Activated B cell treated with CpG ODN at 0.5 μM for 24 hours (primary cell): Measurements from ENCODE around the gene ARL8A. TPM values are rescaled to one million over a fixed set of nuclear protein-coding genes. Genes with fewer than 3 reads are reported as not detected.
"Not testable (repeated sequence)": the region's sequence is repeated elsewhere in the genome, so short reads cannot be mapped to it uniquely, and the experiment has no call there.

ENCODE experiments used
- ATAC-seq: fragments of 200-7000 bp; cut with Tn5 transposase; one replicate; pipeline ENCODE4 v1.10.0; 2021; ENCODE audit warnings: low read depth, mild to moderate bottlenecking, moderate library complexity
- CTCF ChIA-PET: fragments of 350-600 bp; sonication (Branson Sonifier 250); formaldehyde crosslinking; loops from one replicate; lab custom pipeline; 2021; ENCODE audit warnings: antibody characterized with exemption; lab: Charles Lee
- POLR2A ChIA-PET: fragments of 350-600 bp; sonication (Branson Sonifier 250); formaldehyde crosslinking; loops from one replicate; lab custom pipeline; 2021; ENCODE audit warnings: antibody characterized with exemption; lab: Charles Lee
- DNase-seq: peaks from one replicate; pipeline ENCODE4 v3.0.0; 2022
- H3K27ac Mint-ChIP-seq: one replicate; pipeline ENCODE4 v1.8.0; 2020; ENCODE audit warnings: mixed read lengths
- H3K27me3 Mint-ChIP-seq: one replicate; pipeline ENCODE4 v1.8.0; 2021; ENCODE audit warnings: mixed read lengths
- H3K36me3 Mint-ChIP-seq: one replicate; pipeline ENCODE4 v1.8.0; 2021; ENCODE audit warnings: low read depth, mixed read lengths
- H3K4me1 Mint-ChIP-seq: one replicate; pipeline ENCODE4 v1.8.0; 2021; ENCODE audit warnings: mixed read lengths
- H3K4me3 Mint-ChIP-seq: one replicate; pipeline ENCODE4 v1.8.0; 2020; ENCODE audit warnings: mild to moderate bottlenecking, mixed read lengths
- H3K9me3 Mint-ChIP-seq: one replicate; pipeline ENCODE4 v1.8.0; 2020; ENCODE audit warnings: mixed read lengths
- CTCF ChIP-seq: fragments of 200-600 bp; IDR thresholded peaks from one replicate; pipeline ENCODE4 v1.8.0; 2022; ENCODE audit warnings: antibody characterized with exemption, mild to moderate bottlenecking
- intact Hi-C: fragments of 100-400 bp; cut with micrococcal nuclease; formaldehyde crosslinking; loops from one replicate; pipeline ENCODE4 v1.15.1; 2024
- total RNA-seq: library from RNA; stranded (reverse); gene quantifications from 2 replicates; pipeline ENCODE4 v1.2.3, GENCODE V29; 2022

The ARL8A gene
- 56.3 and 58.0 TPM in 2 replicates for total RNA-seq

DNA sequence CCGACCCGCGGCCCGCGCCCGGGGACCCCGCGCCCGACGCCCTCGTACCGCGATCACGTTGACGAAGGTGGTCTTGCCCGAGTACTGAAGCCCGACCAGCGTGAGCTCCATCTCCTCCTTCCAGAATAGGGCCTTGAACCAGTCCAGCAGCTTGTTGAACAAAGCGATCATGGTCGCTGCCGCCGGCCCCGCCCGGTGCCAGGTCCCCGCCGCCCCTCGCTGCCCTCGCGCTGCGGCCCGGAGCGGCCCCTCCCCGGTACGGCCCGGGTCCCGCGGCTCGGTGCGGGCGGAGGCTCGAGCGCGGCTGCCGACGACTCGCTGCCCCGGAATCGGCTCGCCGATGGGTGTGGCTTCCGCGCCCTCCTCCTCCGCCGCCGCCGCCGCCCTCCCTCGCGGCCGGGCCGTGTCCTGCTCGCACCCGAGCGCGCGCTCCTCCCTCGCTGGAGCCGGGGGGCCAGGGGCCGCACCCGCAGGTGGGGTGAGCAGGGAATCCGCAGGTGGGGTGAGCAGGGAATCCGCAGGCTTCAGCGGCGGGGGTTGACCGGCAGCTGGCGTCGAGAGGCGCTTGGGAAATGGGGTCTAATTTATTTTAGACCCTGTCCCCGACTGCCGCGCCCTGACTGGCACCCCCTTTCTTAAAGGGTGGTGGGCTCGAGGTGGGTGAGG, at the start of gene ARL8A:
ARL8A (minus strand) TSS at position 336 of the 666 bp plus-strand sequence; CDS start at position 171, 165 bp downstream.
- intact Hi-C loops = loop anchor here (10.0 kb wide), 1 partner anchor 880 kb away; the partner anchor contains the start of gene PPFIA4
- peak within 1 kb of the TSS; percentile 96 for H3K27ac Mint-ChIP-seq
- no peak for TF ChIP-seq CTCF
- peaks cover 48% of the 10 kb centered on the region for H3K4me1 Mint-ChIP-seq
- H3K36me3 Mint-ChIP-seq = peaks cover 26% of the 10 kb centered on the region
- CTCF ChIA-PET = no interaction called here
- POLR2A ChIA-PET = interaction anchor here (0.6 to 3.4 kb wide), 3 partner anchors 15 to 862 kb away, joined by 3 to 29 read pairs (median 5); partner anchors contain the start of genes PTPN7 and TMEM183A
- H3K27me3 Mint-ChIP-seq = no peaks in the 10 kb centered on the region
- H3K9me3 Mint-ChIP-seq = no peaks in the 10 kb centered on the region
- peak; percentile 75 for ATAC-seq
- DNase-seq = peak; percentile 73
- H3K4me3 Mint-ChIP-seq = peak within 1 kb of the TSS; percentile 93

GRCh38 chr1:202194328-202194648, 49.8 kb upstream of the ARL8A start:
- CTCF ChIA-PET = interaction anchor here (1.9 to 2.6 kb wide), 4 partner anchors 40 to 525 kb away, joined by 6 to 40 read pairs (median 24); no protein-coding TSS in a partner anchor
- H3K36me3 Mint-ChIP-seq = no peaks in the 10 kb centered on the region
- H3K9me3 Mint-ChIP-seq = no peaks in the 10 kb centered on the region
- peak overlapping the region; percentile 52 for H3K4me3 Mint-ChIP-seq
- DNase-seq (no peak), ATAC-seq (no peak)
- POLR2A ChIA-PET = no interaction called here
- intact Hi-C loops = no loop called here
- H3K4me1 Mint-ChIP-seq = peaks cover 20% of the 10 kb centered on the region
- peaks cover 34% of the 10 kb centered on the region for H3K27me3 Mint-ChIP-seq
- TF ChIP-seq CTCF = no peak
- H3K27ac Mint-ChIP-seq = no peak overlapping the region

- peaks cover 32% of the 10 kb centered on the region for H3K27me3 Mint-ChIP-seq
- POLR2A ChIA-PET = no interaction called here
- ATAC-seq (no peak), DNase-seq (peak; percentile 31)
- peaks cover 18% of the 10 kb centered on the region for H3K4me1 Mint-ChIP-seq
- H3K4me3 Mint-ChIP-seq = peak within 1 kb of the TSS; percentile 64
- no peak for TF ChIP-seq CTCF
- H3K27ac Mint-ChIP-seq = no peak within 1 kb of the TSS
- no peaks in the 10 kb centered on the region for H3K9me3 Mint-ChIP-seq
- intact Hi-C loops = loop anchor here (1.0 kb wide), 2 partner anchors 122 to 526 kb away; no protein-coding TSS in a partner anchor
- CTCF ChIA-PET = interaction anchor here (0.8 to 2.6 kb wide), 15 partner anchors 13 to 526 kb away, joined by 3 to 40 read pairs (median 6); partner anchors contain the start of gene PTPN7
- H3K36me3 Mint-ChIP-seq = no peaks in the 10 kb centered on the region
Measured at GRCh38 chr1:202193614-202194327, 49.2 kb upstream of the ARL8A start, which contains the start of gene LGR6. Gene LGR6, plus strand, starts transcription at chr1:202193799. Its CDS starts 191 bp downstream, at chr1:202193990.

DNA sequence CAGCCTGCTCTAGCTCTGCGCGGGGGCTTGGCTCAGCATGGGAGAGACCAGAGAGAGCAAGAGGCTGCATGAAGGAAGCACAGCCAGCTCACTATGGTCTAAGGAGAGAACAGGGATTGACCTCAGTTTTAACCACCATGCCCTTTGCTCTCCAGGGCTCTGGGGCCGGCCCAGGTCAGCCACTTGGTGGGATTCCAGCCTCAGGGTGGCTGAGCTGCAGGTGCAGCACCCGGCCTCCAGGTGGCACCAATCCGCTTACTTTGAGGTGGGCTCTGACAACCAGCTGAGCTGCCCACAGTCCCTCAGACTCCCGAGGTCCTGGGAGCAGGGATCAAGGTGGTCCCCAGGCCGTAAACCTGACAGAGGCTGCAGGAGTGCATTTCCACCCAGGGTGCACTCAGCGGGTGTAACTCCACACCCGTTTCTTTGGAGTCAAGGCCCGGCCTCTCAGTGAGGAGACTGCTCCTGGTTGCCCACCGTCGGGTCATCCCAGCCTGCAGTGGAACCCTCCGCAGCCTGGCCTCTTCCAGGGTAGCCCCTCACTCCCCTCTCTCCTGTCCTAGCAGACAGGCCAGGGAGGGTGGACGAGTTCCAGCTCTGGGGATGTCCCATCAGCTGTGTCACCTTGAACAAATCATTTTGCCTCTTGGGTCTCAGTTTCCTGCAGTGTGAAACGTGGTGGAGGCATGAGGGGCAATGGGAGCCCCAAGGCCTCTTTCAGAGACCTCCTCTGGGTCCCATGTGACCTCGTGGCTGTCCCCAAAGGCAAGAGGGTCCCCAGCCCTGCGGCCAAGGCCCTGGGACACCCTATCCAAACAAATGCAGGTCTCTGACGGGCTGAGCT, 48.5 kb upstream of the ARL8A start:
- Mint-ChIP-seq H3K4me1 (peaks cover 18% of the 10 kb centered on the region), H3K4me3 (peak overlapping the region; percentile 64), H3K36me3 (no peaks in the 10 kb centered on the region), H3K27ac (no peak overlapping the region), H3K27me3 (peaks cover 30% of the 10 kb centered on the region), H3K9me3 (no peaks in the 10 kb centered on the region)
- no peak for TF ChIP-seq CTCF
- peak; percentile 57 for DNase-seq
- peak; percentile 70 for ATAC-seq
- ChIA-PET POLR2A (interaction anchor here (0.7 kb wide), 1 partner anchor 105 kb away, joined by 3 read pairs; no protein-coding TSS in a partner anchor), CTCF (interaction anchor here (0.7 to 2.6 kb wide), 26 partner anchors 10 to 531 kb away, joined by 3 to 40 read pairs (median 4); partner anchors contain the start of gene PTPN7)
- intact Hi-C loops = loop anchor here (1.0 kb wide), 2 partner anchors 122 to 526 kb away; no protein-coding TSS in a partner anchor

DNA sequence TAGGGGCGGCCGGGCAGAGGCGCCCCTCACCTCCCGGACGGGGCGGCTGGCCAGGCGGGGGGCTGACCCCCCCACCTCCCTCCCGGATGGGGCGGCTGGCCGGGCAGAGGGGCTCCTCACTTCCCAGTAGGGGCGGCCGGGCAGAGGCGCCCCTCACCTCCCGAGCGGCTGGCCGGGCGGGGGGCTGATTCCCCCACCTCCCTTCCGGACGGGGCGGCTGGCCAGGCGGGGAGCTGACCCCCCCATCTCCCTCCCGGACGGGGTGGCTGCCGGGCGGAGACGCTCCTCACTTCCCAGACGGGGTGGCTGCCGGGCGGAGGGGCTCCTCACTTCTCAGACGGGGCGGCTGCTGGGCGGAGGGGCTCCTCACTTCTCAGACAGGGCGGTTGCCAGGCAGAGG, 46.9 kb upstream of the ARL8A start:
- intact Hi-C loops, H3K36me3 Mint-ChIP-seq, POLR2A ChIA-PET, H3K27ac Mint-ChIP-seq, H3K4me3 Mint-ChIP-seq, DNase-seq, ATAC-seq, H3K9me3 Mint-ChIP-seq, CTCF ChIA-PET: not testable (repeated sequence)
- Mint-ChIP-seq H3K27me3 (peaks cover 33% of the 10 kb centered on the region), H3K4me1 (peaks cover 18% of the 10 kb centered on the region)
